ENCODE data around the gene PLCL2.

The PLCL2 gene

GRCh38 chr3:16992198-16992597, 107.4 kb downstream of the PLCL2 start:
- H3K9me3 ChIP-seq (ENCODE audit: insufficient read depth, low read length, severe bottlenecking) = no peaks in the 10 kb centered on the region
- TF ChIP-seq EZH2 (IDR thresholded peaks at IDR 0.05; ENCODE audit: borderline replicate concordance, low read depth, low read length, severe bottlenecking) (no peak), CTCF (IDR thresholded peaks at IDR 0.05; ENCODE audit: borderline replicate concordance, extremely low read depth, low read length, poor library complexity, severe bottlenecking) (no peak)
- H3K79me2 ChIP-seq (ENCODE audit: insufficient read depth, low read length) = peaks cover 18% of the 10 kb centered on the region; the same call in 1 of the 2 replicates
- no peak overlapping the region for H3K27ac ChIP-seq (ENCODE audit: low read length)
- peaks cover 4% of the 10 kb centered on the region; the same call in 1 of the 2 replicates for H4K20me1 ChIP-seq (ENCODE audit: insufficient read depth, low read length)
- no peak for ATAC-seq (ENCODE audit: insufficient read depth, low read depth)
- no peak overlapping the region for H3K9ac ChIP-seq (ENCODE audit: low read depth, low read length)
- H3K4me3 ChIP-seq (ENCODE audit: low read depth in 1 of 2, low read length in 2 of 2) = no peak overlapping the region
- H3K4me1 ChIP-seq (ENCODE audit: insufficient read depth, low read length) = no peaks in the 10 kb centered on the region
- no peaks in the 10 kb centered on the region for H3K27me3 ChIP-seq (ENCODE audit: insufficient read depth, low read length, poor library complexity)
- H3K36me3 ChIP-seq (ENCODE audit: insufficient read depth, low read length) = no peaks in the 10 kb centered on the region
- no peak overlapping the region for H2AFZ ChIP-seq (ENCODE audit: low read depth, low read length)
- DNase-seq = no peak
- no peak overlapping the region for H3K4me2 ChIP-seq (ENCODE audit: insufficient read depth, low read length)

DNA sequence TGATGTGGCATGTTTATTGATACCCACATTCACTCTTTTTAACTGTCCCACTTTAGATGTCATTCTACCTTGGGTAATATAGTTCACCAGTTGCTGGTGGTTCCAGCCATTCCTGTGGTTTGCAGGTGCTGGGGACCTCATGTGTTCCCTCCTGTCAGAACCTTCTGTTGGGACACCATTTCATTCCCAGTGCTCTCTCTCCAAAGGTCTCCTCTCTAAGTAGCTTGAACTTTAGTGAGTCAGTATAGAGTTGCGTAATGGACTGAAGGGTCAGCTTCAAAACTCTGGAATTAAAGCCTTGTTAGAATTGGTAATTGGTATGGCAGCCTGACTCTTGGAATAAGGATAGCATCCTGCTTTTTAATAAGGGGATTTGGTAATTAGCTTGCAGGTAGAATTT, 108.5 kb downstream of the PLCL2 start:
- H3K36me3 ChIP-seq (ENCODE audit: insufficient read depth, low read length) = no peaks in the 10 kb centered on the region
- peaks cover 4% of the 10 kb centered on the region; the same call in 1 of the 2 replicates for H4K20me1 ChIP-seq (ENCODE audit: insufficient read depth, low read length)
- no peak for TF ChIP-seq CTCF (IDR thresholded peaks at IDR 0.05; ENCODE audit: borderline replicate concordance, extremely low read depth, low read length, poor library complexity, severe bottlenecking)
- no peak for TF ChIP-seq EZH2 (IDR thresholded peaks at IDR 0.05; ENCODE audit: borderline replicate concordance, low read depth, low read length, severe bottlenecking)
- ATAC-seq (ENCODE audit: insufficient read depth, low read depth) (no peak), DNase-seq (no peak)
- no peak overlapping the region for H3K4me3 ChIP-seq (ENCODE audit: low read depth in 1 of 2, low read length in 2 of 2)
- no peaks in the 10 kb centered on the region for H3K9me3 ChIP-seq (ENCODE audit: insufficient read depth, low read length, severe bottlenecking)
- no peaks in the 10 kb centered on the region for H3K27me3 ChIP-seq (ENCODE audit: insufficient read depth, low read length, poor library complexity)
- no peak overlapping the region for H3K4me2 ChIP-seq (ENCODE audit: insufficient read depth, low read length)
- no peak overlapping the region for H3K27ac ChIP-seq (ENCODE audit: low read length)
- H2AFZ ChIP-seq (ENCODE audit: low read depth, low read length) = no peak overlapping the region
- no peak overlapping the region for H3K9ac ChIP-seq (ENCODE audit: low read depth, low read length)
- H3K79me2 ChIP-seq (ENCODE audit: insufficient read depth, low read length) = peaks cover 15% of the 10 kb centered on the region; the same call in 1 of the 2 replicates
- H3K4me1 ChIP-seq (ENCODE audit: insufficient read depth, low read length) = no peaks in the 10 kb centered on the region

DNA sequence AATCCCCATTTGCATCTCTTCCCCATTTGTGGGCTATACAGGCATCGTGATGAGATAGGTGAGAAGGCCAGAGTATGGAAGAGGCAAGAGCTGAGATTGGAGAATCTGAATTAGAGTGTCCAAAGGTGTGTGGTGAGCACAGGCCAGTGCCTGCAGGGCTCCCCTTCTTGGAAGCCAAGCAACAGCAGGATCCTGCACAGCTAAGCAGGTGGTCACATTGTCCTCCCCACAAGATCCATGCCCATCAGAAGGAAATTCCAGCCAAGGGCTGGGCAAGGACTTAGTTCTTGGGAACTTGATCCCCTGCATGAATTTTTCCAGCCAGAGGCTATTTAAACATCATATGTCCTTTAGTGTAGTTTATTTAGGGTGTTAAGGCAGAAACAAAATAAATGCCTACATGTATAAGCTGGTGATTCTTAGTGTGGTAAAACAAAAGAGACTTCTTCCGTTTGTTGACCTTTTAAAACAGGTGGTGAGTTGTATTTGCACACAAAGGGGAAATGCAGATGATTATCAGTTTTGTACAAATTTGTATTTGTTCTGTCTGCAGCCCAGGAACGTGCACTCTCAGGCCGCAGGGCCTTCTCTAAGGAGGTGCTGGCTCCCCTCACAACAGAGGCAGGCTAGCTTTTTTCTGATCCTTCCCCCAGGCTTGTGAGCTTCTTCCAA, 110.2 kb downstream of the PLCL2 start:
- no peak overlapping the region for H3K9ac ChIP-seq (ENCODE audit: low read depth, low read length)
- H3K79me2 ChIP-seq (ENCODE audit: insufficient read depth, low read length) = peaks cover 9% of the 10 kb centered on the region; the same call in 1 of the 2 replicates
- no peaks in the 10 kb centered on the region for H3K27me3 ChIP-seq (ENCODE audit: insufficient read depth, low read length, poor library complexity)
- DNase-seq (no peak), ATAC-seq (ENCODE audit: insufficient read depth, low read depth) (no peak)
- no peaks in the 10 kb centered on the region for H3K4me1 ChIP-seq (ENCODE audit: insufficient read depth, low read length)
- H4K20me1 ChIP-seq (ENCODE audit: insufficient read depth, low read length) = peaks cover 4% of the 10 kb centered on the region; the same call in 1 of the 2 replicates
- H2AFZ ChIP-seq (ENCODE audit: low read depth, low read length) = no peak overlapping the region
- H3K27ac ChIP-seq (ENCODE audit: low read length) = no peak overlapping the region
- H3K4me3 ChIP-seq (ENCODE audit: low read depth in 1 of 2, low read length in 2 of 2) = no peak overlapping the region
- TF ChIP-seq CTCF (IDR thresholded peaks at IDR 0.05; ENCODE audit: borderline replicate concordance, extremely low read depth, low read length, poor library complexity, severe bottlenecking) (no peak), EZH2 (IDR thresholded peaks at IDR 0.05; ENCODE audit: borderline replicate concordance, low read depth, low read length, severe bottlenecking) (no peak)
- no peak overlapping the region for H3K4me2 ChIP-seq (ENCODE audit: insufficient read depth, low read length)
- H3K36me3 ChIP-seq (ENCODE audit: insufficient read depth, low read length) = no peaks in the 10 kb centered on the region
- no peaks in the 10 kb centered on the region for H3K9me3 ChIP-seq (ENCODE audit: insufficient read depth, low read length, severe bottlenecking)

Measured in DND-41 (cell line).